Tibial nerve (tissue), 4 donors: Measurements from ENCODE around the gene ALK. TPM values are rescaled to one million over a fixed set of nuclear protein-coding genes. Genes with fewer than 3 reads are reported as not detected.

Source experiments
- DNase-seq, 2 donors: peaks; one replicate each; pipeline ENCODE4 v3.0.0-alpha.2; 2019; ENCODE audit warnings: low spot score in 2 of 2
- H3K27ac ChIP-seq, 4 donors: fragments of 200-600 bp; sonication (generic) in 3 of 4; one replicate each; pipeline ENCODE4 v1.5.1; 2017 to 2019; ENCODE audit warnings: mild to moderate bottlenecking in 1 of 4
- H3K27me3 ChIP-seq, 2 donors: fragments of 200-600 bp; sonication (generic) in 1 of 2; one replicate each; pipeline versions ENCODE4 v1.5.1 to v1.6.0; 2017 to 2019
- H3K36me3 ChIP-seq, 3 donors: fragments of 200-600 bp; sonication (generic); one replicate each; pipeline ENCODE4 v1.5.1; 2018 to 2019
- H3K4me1 ChIP-seq, 4 donors: fragments of 200-600 bp; sonication (generic) in 3 of 4; one replicate each; pipeline ENCODE4 v1.5.1; 2017 to 2019
- H3K4me3 ChIP-seq, 4 donors: fragments of 200-600 bp; sonication (generic) in 3 of 4; one replicate each; pipeline ENCODE4 v1.5.1; 2017 to 2019; ENCODE audit warnings: mild to moderate bottlenecking in 1 of 4, moderate library complexity in 1 of 4
- H3K9me3 ChIP-seq, 4 donors: fragments of 200-600 bp; sonication (generic) in 3 of 4; one replicate each; pipeline ENCODE4 v1.5.1; 2017 to 2019
- CTCF ChIP-seq, 5 experiments: fragments of 200-600 bp in 3 of 5; fragments of 450-650 bp in 2 of 5; sonication (generic) in 3 of 5; IDR thresholded peaks; one replicate each; pipeline ENCODE4 v1.5.1; 2016 to 2019; ENCODE audit warnings: antibody characterized with exemption in 5 of 5, mild to moderate bottlenecking in 3 of 5, moderate library complexity in 2 of 5
- EP300 ChIP-seq, 2 donors: sonication (generic); formaldehyde crosslinking; IDR thresholded peaks; one replicate each; pipeline ENCODE4 v1.6.1; 2017; ENCODE audit warnings: antibody characterized with exemption in 2 of 2, mild to moderate bottlenecking in 1 of 2
- POLR2A ChIP-seq, 2 donors: fragments of 450-650 bp; IDR thresholded peaks; one replicate each; pipeline ENCODE4 v1.6.1; 2017; ENCODE audit warnings: antibody characterized with exemption in 2 of 2, mild to moderate bottlenecking in 2 of 2, moderate library complexity in 2 of 2
- WGBS, 2 donors: methylation state at CpG; one replicate each; pipeline ENCODE4 v1.1.5; 2018; 5-methylcytosine and 5-hydroxymethylcytosine counted together
- small RNA-seq: library from RNA; depleted of rRNA; stranded (forward); fragments of <200 nt; gene quantifications from one replicate; pipeline ENCODE3, GENCODE V24; 2016
- total RNA-seq, 4 donors: library from RNA; depleted of rRNA; stranded (reverse); fragments of >200 nt; gene quantifications; one replicate each; pipeline ENCODE4 v1.1.0, GENCODE V29; 2016

Gene ALK
- total RNA-seq, 4 donors from 2014 or later: 0.39 to 4.8 (median 0.66) TPM

DNA sequence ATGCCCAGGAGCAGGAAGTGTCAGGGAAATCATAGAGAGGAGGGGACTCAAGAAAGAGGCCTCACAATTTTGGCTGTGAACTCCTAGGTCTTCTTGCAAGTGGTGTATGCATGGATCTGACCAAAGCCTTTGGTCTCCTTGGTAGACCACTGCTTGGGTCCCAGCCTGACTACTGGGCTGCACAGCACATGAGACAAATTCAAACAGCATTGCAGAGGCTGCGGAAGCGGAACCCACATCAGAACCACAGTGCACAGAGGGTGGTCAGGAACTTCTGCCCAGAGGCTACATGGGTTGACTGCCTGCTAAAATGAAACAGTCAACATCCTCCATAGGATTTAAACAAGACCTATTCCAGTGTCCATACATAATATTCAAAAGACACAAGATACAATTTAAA, 766.8 kb downstream of the ALK start:
- TF ChIP-seq POLR2A (IDR thresholded peaks at IDR 0.05) (no peak), CTCF (IDR thresholded peaks at IDR 0.05) (no peak), EP300 (IDR thresholded peaks at IDR 0.05) (no peak)
- no peak for DNase-seq
- Histone ChIP-seq H3K27me3 (no peaks in the 10 kb centered on the region), H3K4me1 (no peaks in the 10 kb centered on the region), H3K27ac (no peak overlapping the region), H3K4me3 (no peak overlapping the region), H3K36me3 (peaks cover 5 to 80% (median 7%) of the 10 kb centered on the region in 3 donors), H3K9me3 (no peaks in the 10 kb centered on the region)
- WGBS, 2 donors: 100% methylated on average over 2 of the region's 2 CpGs

- peaks cover 1 to 56% (median 2%) of the 10 kb centered on the region in 3 donors for H3K36me3 ChIP-seq
- TF ChIP-seq POLR2A (IDR thresholded peaks at IDR 0.05): no peak
- TF ChIP-seq EP300 (IDR thresholded peaks at IDR 0.05): no peak
- TF ChIP-seq CTCF (IDR thresholded peaks at IDR 0.05): no peak
- 76 to 83% methylated on average over 3 of the region's 3 CpGs for WGBS, 2 donors
- H3K27me3 ChIP-seq: no peaks in the 10 kb centered on the region
- DNase-seq: no peak
- H3K4me1 ChIP-seq: no peaks in the 10 kb centered on the region
- no peaks in the 10 kb centered on the region for H3K9me3 ChIP-seq
- H3K27ac ChIP-seq: no peak overlapping the region
- H3K4me3 ChIP-seq: no peak overlapping the region
These were observed 773.4 kb downstream of the ALK start for GRCh38 chr2:29147963-29148362.

- Histone ChIP-seq H3K4me1 (peaks cover 0 to 14% (median 0%) of the 10 kb centered on the region in 4 donors), H3K27me3 (no peaks in the 10 kb centered on the region), H3K4me3 (no peak overlapping the region), H3K27ac (no peak overlapping the region), H3K9me3 (no peaks in the 10 kb centered on the region), H3K36me3 (peaks cover 0 to 43% (median 0%) of the 10 kb centered on the region in 3 donors)
- DNase-seq: no peak
- WGBS, 2 donors: 88 to 91% methylated on average over 3 of the region's 3 CpGs
- TF ChIP-seq EP300 (IDR thresholded peaks at IDR 0.05) (no peak), POLR2A (IDR thresholded peaks at IDR 0.05) (no peak)
These were observed 775.2 kb downstream of the ALK start for GRCh38 chr2:29146197-29146596.

- peaks cover 0 to 5% (median 1%) of the 10 kb centered on the region in 4 donors for H3K9me3 ChIP-seq
- H3K4me3 ChIP-seq: no peak overlapping the region
- H3K36me3 ChIP-seq: peaks cover 0 to 45% (median 0%) of the 10 kb centered on the region in 3 donors
- TF ChIP-seq CTCF (IDR thresholded peaks at IDR 0.05): no peak
- TF ChIP-seq EP300 (IDR thresholded peaks at IDR 0.05): no peak
- no peak for TF ChIP-seq POLR2A (IDR thresholded peaks at IDR 0.05)
- DNase-seq: no peak
- no peak overlapping the region for H3K27ac ChIP-seq
- 96% methylated on average over 6 of the region's 6 CpGs for WGBS, 2 donors
- no peaks in the 10 kb centered on the region for H3K27me3 ChIP-seq
- H3K4me1 ChIP-seq: peaks cover 0 to 14% (median 0%) of the 10 kb centered on the region in 4 donors
These were observed 777.7 kb downstream of the ALK start for GRCh38 chr2:29143657-29144056.

Small RNAs within 50 kb of the gene (small RNA-seq; reads per million reads assigned to genes)
- gene RN7SL516P: not detected

Other genes starting within 250 kb of the ALK start
- gene YPEL5, start 225.4 kb upstream of the ALK start, total RNA-seq: 10 to 100 TPM; 53.4 to 94.2 (median 71.4) TPM